HG03095 (cell line): Measurements from ENCODE around the gene MICU1.
"Not testable (repeated sequence)": the region's sequence is repeated elsewhere in the genome, so short reads cannot be mapped to it uniquely, and the experiment has no call there.

Experiments used
- ATAC-seq: cut with Tn5 transposase; IDR thresholded peaks from one replicate; pipeline ENCODE4 v1.9.1; 2021; ENCODE audit warnings: moderate library complexity; ENCODE audit not compliant: unreplicated experiment

The MICU1 gene

DNA sequence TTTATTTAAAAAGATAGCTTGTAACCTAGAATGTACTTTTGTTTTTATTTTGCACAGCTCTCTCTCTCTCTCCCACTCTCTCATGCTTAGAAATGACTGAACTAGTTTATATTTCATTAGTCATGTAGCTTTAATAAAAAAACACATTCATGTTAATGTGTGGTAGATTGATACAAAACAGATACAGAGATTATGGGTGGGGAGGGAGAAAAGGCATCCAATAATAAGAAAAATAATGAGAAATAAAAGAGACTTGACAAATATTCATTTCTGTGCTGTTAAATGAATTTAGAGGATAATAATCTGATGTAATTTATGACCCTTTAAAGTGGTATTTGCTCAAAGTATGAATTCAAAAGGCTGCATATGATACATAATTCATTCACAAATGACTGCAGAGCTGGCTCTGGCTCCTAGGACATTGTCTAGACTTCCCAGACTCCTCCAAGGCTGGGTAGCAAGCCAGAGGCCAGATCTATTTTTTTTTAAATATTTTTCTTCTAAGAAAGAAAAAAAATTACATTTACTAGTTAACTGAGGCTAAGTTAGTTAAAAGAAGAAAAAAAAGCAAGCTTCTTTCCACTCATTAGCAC, 165.5 kb downstream of the MICU1 start:
- ATAC-seq, result no peak

DNA sequence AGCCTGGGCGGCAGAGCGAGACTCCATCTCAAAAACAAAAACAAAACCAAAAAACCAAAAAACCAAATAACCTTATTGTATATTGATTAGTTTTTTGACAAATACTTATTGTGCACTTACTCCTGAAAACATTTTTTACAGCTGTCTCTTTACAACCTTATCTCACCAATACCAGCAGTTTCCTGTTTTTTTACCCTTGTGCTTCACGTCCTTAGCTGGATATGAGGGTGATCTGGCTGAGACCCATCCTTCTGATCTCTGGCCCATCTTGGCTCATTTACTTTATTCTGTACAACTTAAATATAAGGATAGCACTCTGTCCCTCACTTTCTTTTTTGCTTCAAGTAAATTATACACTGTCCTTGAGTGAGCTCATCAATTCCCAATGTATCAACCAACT, 166.6 kb downstream of the MICU1 start:
- no peak for ATAC-seq

DNA sequence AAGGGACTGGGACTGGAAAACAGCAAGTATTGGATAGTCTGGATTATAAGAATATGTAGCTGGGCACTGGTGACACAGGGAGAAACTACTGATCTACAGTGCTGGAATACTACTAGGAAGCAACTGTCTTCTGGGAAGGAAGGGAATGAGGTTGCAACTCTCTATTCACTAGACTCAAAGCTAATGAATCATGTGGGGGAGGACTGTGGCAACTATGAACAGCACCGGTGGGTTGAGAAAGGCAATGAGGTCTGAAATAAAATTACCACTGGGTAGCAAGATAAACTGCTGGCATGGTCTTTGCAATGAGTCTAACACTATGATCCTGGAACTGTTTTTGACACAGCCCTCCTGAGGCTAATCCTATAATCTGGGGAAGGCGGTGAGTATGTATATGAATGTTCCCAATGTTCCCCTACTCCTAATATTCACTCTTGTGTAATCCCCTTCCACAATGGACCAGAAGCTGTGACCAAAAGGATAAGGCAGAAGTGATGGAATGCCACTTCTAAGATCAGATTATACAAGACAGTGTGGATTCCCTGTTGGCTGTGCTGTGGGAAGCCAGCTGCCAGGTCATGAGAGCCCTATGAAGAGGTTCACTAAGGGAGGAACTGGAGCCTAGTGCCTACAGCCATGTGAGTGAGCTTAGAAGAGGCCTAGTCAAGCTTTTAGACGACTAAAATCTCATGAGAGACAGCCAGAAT, 169.8 kb downstream of the MICU1 start:
- no peak for ATAC-seq

DNA sequence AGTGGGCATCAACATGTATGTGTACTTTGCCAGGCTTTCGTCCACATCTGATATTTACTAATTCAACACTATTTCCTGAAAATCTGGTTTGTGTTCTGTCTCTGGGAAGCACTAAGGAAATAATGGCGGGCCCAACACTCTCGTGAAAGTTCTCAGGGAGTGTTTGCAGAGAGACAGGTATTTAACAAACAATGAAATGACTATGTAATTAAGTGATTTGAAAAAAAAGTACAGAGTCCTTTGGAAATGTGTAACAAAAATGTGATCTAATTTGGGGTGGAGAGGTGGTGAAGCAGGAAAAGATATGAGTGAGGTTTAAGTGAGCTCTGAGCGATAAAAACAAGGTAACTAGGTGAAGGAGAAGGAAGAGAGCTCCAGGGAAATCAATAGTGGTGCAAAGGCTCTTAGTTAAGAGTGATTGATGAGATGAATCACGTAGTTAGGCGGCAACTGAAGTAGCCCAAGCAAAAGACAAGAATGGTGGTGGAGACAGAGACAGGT, 175.9 kb downstream of the MICU1 start:
- no peak for ATAC-seq

DNA sequence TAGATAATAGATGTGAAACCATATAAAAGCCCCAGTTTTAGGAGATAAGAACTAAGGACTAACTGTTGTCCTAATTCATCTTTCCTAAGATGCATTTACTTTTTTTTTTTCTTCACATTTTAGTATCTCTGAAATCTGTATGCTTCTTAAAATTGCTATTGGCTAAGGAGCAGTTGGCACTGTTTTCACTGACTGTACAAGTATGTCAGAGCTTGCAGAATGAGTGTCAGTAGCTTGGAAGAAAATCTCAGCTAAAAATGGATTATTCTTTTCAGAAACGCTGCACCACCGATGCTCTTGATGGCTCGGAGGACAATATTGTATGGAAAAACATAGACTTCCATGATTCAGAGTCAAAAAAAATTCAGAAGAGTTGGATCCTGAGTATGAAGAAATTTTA, 180.0 kb downstream of the MICU1 start:
- no peak for ATAC-seq

DNA sequence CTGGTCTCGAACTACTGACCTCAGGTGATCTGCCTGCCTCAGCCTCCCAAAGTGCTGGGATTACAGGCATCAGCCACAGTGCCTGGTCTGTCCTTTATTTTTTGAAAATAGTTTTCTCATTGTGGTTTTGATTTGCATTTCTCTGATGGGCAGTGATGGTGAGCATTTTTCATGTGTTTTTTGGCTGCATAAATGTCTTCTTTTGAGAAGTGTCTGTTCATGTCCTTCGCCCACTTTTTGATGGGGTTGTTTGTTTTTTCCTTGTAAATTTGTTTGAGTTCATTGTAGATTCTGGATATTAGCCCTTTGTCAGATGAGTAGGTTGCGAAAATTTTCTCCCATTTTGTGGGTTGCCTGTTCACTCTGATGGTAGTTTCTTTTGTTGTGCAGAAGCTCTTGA, 182.9 kb downstream of the MICU1 start:
- ATAC-seq, result not testable (repeated sequence)

DNA sequence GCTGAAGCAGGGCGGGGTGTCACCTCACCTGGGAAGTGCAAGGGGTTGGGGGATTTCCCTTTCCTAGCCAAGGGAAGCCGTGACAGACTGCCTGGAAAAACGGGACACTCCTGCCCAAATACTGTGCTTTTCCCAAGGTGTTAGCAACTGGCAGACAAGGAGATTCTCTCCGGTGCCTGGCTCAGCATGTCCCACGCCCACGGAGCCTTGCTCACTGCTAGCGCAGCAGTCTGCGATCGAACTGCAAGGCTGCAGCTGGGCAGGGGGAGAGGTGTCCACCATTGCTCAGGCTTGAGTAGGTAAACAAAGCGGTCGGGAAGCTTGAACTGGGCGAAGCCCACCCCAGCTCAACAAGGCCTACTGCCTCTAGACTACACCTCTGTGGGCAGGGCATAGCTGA, 190.3 kb downstream of the MICU1 start:
- no peak for ATAC-seq

DNA sequence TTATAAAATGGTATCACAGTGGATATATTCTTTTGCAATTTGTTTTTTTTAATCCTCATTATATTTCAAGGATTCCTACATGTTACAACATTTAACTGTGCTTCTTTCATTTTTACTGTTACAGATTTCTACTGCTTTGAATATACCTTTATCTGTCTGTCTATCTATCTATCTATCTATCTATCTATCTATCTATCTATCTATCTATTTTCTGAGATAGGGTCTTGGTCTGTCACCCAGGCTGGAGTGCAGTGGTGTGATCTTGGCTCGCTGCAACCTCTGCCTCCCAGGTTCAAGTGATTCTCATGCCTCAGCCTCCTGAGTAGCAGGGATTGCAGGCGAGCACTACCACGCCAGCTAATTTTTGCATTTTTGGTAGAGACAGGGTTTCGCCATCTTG, 194.9 kb downstream of the MICU1 start:
- ATAC-seq, result not testable (repeated sequence)

DNA sequence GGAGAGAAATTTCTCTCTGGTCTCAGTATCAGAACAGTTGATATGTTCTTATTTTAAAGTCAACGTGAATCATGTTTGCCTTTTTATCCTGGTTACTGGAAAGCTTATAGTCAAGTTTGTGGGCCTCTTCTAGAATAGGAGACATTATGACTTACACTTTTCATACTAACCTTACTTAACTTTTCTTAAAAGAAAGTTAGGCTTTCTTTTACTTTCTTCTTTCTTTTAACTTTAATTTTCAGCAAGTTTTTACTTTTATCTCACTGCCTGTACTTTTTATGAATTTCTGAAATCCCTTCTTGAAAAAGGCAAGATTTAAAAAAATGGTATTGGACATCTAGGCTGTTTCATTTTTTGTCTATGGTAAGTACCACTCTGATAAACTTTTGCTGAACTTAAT, 195.9 kb downstream of the MICU1 start:
- no peak for ATAC-seq

DNA sequence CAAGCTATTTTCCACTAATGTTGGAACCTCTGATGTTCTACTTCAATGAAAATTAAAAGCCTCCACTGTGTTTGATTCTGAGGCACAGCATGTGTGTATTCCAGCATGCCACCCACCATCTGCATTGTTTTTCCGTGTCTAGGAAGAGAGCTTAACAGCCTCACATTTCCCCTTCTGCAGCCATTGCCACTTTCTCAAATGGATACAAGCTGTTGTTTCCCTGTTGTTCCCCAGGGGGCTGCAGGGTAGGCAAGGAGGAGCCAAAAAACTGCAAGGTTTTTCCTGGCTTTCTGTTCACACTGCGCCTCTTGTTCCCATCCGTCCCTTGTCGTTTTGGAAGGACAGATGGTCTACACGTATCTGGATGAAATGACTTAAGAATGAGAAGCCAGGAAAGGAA, 198.9 kb downstream of the MICU1 start:
- no peak for ATAC-seq

DNA sequence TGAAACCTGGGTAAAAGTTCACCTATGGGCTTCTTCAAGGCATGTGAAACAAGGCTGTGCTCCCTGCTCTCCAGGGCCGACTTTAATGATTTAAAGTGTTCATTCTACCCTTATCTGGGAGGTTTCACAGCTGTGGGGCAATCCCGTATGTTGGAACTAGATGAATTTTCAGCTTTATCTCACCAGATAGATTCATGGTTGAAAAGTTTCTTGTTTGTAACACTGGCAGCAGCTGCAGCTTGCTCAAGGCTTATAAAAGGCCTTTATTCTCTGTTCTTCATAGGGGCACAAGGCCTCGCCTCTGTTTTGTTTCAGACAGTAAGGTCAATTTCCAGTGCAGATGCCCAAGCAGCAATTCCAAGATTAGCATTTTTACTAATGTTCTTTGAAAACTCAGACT, 200.7 kb downstream of the MICU1 start:
- no peak for ATAC-seq

DNA sequence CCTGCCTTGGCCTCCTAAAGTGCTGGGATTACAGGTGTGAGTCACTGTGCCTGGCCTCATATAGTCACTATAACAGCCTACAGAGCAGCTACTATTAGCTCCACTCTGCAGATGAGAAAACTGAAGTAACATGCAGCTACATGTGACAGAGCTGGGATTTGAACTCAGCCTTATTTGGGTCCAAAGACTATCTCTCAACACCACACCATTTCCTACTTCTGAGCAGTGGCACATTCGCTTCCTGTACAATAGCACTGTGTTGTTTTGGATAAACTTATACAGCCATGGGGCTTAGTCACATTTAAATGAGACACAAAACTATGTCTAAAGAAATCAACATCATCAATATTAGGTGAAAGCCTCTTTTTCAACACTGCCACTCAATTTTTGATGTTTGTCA, 201.3 kb downstream of the MICU1 start:
- ATAC-seq, result no peak

DNA sequence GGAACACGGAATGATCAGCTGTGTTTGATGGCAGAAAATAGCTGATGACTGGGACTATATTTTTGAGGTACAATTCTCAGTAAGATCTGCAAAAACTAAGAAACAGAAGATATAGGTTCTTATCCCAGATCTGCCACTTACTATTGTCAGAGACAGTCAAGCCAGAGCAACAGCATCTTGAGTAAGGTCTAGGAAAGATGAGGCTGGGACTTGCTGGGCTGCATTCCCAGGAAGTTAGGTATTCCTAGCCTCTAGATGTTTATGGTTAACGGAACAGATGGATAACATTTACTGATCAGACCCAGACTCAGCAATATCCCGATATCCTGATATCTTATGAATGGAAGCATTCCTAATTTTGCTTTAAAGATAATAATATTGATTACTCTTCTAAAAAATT, 202.5 kb downstream of the MICU1 start:
- ATAC-seq, result no peak

DNA sequence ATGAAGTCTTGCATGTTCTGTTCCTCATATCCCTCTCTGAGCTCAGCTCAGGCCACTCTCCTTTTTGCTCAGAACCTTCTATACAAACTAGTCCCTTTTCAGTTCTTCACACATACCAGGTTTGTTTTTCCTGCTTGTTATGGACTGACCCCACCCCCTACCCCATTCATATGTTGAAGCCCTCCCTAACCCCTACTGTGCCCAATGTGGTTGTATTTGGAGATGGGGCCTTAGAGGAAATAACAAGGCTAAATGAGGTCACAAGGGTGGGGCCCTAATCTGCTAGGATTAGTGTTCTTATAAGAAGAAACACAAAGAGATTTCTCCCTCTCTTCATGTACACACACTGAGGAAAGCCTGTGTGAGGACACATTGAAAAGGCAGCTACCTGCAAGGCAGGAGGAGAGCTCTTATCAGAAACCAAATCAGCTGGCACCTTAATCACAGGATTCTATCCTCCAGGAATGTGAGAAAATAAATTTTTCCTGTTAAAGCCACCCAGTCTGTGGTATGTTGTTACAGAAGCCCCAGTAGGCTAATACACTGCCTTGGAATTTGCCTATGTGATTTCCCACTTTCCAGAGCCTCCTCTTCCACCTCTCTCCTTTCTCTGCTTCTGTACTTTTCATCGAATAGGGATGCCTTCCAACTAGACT, 203.9 kb downstream of the MICU1 start:
- ATAC-seq, result no peak

DNA sequence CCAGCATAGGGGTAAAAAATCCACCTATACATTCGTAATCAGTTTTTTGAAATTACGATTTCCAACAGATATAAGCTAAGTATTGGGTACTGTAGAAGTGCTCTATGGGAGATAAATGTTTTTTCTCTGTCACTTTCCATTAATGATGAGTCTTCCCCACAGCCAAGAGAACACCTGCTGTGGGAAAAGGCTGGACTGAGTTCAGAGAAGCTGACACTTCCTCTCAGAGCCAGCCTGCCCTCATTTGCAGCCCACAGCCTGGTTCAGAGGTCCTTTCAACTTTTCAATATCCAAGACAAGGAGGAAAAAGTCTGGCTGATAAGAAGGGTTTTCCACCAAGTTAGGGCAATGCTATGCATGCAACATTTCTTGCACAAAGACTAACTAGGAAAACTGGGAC, 206.6 kb downstream of the MICU1 start:
- no peak for ATAC-seq

DNA sequence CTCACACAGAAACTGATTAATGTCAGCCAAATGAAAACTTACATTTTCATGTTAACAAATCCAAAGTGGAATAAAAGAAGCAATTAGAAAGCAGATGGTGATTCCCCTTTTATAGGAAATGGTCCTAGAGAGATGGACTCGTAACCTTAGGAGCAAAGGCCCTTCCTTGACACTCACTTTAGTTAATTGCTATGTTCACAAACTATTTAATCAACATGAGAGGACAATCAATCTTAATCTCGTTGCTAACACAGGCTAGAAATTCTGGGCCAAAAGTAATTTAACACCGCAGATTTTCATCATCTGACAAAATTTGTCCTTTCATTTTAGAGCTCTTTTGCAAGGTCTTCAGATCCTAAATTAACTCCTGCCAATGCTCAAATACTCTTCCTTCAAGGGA, 207.2 kb downstream of the MICU1 start:
- no peak for ATAC-seq

DNA sequence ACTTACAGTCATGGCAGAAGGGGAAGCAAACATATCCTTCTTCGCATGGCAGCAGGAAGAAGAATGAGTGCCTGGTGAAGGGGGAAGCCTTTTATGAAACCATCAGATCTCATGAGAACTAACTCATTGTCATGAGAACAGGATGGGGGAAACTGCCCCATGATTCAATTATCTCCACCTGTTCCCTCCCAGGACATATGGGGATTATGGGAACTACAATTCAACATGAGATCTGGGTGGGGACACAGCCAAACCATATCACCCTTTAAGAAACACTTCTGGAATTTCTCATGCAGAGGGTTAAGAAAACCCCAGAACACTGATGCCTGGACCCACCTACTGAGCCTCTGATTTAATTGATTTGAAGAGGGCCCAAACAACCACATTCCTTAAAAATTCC, 207.9 kb downstream of the MICU1 start:
- no peak for ATAC-seq

DNA sequence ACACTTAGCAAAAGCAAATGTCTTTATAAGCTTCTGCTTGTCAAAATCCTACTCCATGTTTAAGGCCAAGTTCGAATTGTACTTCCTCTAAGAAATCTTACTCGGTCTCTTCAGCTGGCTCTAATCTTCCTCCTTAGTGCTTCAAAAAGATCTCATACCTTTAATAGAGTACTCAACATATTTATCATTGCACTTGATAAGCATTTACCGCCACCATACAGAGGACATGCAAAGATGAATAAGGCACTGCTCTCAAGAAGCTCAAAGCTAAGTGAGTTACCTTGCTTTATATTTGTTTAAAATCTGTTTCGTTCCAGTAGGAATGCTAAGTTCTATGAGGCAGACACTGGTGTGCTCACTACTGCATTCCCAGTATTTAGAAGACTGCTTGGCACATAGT, 209.2 kb downstream of the MICU1 start:
- no peak for ATAC-seq

DNA sequence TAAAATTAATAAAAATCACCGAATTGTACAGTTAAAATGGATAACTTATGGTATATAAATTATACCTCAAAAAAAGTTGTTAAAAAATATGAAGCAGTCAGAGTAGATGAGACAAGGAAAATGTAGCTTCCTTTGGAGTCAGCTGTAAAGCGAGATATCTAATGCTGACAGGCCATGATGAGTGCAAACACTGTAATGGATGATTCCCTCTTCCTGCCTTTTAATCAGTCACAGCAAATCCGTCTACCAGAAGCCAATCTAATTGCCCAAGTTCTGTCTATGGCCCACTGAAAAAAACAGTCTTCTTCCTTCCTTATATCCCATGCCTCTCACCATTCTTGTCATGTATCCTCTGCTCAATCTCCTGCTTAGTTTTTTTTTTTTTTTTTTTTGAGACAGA, 211.2 kb downstream of the MICU1 start:
- no peak for ATAC-seq

DNA sequence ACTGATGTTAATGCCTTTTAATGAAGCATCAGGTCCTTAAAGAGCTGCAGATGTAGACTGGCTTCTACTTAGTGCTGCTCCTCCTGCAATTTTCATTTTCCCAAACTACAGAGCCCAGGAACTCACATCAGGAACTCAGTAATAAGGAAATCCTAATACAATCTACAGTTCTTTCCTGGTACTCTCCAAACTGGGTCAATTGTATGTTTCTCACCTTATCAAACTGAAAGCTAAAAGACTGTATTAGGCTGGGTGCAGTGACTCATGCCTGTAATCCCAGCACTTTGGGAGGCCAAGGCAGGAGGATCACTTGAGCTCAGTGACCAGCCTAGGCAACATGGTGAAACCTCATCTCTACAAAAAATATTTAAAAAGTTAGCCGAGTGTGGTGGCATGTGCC, 216.7 kb downstream of the MICU1 start:
- no peak for ATAC-seq

DNA sequence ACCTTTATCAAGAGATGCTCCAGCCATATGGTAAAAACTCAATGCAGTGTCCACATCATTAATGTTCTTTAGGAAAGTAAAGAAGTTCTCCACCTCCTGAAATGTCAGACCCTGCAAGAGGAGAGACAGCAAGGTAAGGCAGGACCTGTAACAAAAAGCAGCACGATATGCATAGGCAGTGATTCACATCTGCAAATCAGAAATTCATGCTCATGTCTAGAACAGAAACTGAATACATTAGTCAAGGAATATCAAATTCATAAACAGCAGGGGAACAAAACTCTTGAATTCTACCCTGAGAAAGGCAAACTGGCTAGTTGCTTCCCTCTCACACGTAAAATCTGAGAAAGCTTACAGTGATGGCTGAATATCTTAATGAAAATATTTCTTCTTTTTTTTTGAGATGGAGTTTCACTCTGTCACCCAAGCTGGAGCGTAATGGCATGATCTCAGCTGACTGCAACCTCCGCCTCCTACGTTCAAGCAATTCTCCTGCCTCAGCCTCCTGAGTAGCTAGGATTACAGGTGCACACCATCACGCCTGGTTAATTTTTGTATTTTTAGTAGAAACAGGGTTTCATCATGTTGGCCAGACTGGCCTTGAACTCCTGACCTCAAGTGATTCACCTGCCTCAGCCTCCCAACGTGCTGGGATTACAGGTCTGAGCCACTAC, 217.8 kb downstream of the MICU1 start:
- no peak for ATAC-seq

DNA sequence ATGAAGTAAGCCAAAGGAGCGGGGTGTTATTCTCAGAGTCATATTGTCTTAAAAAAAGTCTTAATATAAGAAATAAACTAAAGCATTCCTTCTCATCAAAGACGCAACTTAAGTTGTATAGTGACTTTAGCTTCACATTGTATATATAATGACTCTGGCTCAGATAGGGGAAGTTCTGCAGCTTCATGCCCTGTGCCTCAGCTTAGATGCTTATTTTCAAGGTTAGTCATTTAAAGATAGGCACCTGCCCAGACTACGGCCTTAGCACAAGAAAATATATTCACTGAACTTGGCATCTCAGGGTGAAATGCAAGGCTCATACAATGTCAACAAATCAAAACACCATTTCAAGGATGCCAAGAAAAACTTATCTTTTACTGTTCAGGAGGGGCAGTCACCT, 218.4 kb downstream of the MICU1 start:
- no peak for ATAC-seq
